ENCODE data around the gene KCNJ9.

KCNJ9 gene

GRCh38 chr1:160066829-160067745 is 14.3 kb upstream of the KCNJ9 start:
- no peak for DNase-seq (ENCODE audit: low read depth, low spot score)

GRCh38 chr1:160068225-160068624 is 13.1 kb upstream of the KCNJ9 start:
- no peak for DNase-seq (ENCODE audit: low read depth, low spot score)

DNA sequence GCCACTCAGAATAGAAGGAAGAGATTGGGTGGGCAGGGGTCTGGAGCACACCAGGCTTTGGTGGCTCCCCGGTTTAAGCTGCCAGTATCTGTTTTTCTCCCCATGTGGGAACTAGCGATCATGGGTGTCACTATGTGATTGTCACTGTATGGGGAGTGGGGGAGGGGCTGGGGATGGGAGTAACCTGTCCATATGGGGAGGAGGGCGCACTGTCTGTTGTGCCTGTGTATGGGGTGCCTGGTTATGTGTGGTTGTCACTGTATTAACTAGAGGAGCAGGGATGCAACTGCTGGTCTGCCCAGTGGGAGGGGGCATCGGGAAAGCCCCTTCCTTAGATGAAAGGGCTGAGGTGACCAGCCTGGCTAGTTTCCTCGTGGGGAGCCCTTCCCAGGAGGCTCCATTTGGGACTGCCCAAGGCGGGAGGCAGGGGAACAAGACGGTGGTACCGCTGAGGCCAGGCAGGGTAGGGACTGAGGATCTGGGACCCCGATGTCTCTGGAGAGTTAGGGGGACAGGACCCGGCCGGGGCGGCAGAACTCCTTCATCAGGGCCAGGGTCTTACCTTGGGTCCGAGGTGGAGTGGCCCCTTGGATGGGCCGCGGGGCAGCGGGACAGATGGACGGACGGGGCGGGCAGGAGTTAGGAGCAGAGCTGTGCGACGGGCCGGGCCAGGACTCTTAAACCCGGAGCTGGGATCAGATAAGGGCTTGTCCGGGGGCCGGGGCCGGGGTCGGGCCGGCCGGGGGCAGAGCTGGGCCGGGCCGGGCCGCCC is 11.7 kb upstream of the KCNJ9 start, which contains the start of gene KCNJ10:
TSS of gene KCNJ10 (minus strand) at position 701 of the 772 bp plus-strand sequence. CDS start 27,628 bp downstream, outside the sequence.
- DNase-seq (ENCODE audit: low read depth, low spot score) = no peak

- DNase-seq (ENCODE audit: low read depth, low spot score) = peak; percentile 71
Observed at GRCh38 chr1:160070243-160071163, 10.8 kb upstream of the KCNJ9 start.

DNA sequence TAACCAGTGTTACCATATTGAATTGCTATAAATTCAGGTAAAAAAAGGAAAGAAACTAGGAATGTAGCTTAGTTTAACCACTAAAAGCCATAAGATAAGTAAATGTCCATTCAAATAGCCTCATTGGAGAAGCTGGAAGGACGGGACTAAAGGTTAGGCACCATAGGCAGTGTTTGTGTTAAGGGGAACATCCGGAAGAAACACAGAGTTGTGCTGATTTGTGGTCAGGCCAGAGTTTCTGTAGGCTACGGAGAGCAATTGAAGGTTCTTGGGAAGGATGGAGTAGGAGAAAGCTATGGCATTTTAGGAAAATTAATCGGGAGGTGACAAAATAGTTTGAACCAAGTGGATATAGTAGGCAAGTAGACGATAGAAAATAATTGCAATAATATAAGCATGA is 10.0 kb upstream of the KCNJ9 start:
- no peak for DNase-seq (ENCODE audit: low read depth, low spot score)

DNA sequence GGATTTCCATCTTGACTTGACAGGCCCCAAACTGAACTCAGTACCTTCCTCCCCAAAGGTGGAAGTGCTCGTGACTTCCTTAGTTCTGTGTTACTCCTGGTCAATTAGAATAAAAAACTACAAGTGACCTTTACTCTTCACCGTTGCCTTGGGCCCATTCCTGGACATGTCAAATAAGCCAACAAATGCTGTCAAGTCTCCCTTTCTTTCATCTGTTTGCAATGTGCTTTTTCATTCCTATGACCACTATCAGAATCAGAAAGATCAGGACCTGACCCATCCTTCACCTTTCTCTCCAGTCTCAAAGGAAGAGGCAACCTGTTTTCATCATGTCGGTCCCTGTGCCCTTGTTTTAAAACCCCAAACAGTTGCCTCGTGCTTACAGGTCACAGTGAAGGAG is 6.5 kb upstream of the KCNJ9 start:
- DNase-seq (ENCODE audit: low read depth, low spot score) = no peak

DNA sequence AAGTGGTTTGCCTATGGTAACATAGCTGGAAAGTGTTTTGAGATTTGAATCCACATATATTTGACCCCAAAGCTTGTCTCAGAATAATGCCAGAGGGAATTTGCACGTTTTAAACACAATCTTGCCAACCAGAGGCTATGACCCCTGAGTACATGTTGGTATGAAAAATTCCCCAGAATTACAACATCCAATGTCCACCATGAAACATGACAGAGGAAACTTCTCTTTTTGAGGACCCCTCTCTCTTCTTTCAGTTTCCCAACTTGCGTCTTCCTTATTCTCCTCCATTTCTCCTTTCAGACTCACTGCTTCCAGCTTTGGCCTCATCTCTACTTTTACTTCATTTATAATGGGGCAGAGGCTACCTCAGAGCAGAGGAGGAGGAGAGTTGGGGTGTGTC is 5.5 kb upstream of the KCNJ9 start:
- DNase-seq (ENCODE audit: low read depth, low spot score) = no peak

DNA sequence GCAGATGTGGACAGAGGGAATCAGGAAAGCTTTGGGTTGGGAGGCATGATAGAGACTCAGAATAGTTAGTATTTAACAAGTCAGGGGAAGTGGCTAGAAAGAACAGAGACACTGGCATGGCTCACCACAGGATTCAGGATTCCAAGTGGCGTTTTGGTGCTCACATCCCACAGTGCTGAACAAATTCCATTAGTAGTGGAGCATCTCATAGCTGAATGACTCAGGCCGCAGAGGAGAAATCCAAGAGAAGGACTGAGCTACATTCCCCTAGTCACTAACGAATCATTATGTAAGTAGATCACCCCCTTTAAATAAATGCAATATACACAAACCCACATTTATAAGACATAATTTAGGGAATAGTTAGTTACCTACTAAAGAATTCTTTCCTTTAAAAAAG is 5.0 kb upstream of the KCNJ9 start:
- no peak for DNase-seq (ENCODE audit: low read depth, low spot score)

DNA sequence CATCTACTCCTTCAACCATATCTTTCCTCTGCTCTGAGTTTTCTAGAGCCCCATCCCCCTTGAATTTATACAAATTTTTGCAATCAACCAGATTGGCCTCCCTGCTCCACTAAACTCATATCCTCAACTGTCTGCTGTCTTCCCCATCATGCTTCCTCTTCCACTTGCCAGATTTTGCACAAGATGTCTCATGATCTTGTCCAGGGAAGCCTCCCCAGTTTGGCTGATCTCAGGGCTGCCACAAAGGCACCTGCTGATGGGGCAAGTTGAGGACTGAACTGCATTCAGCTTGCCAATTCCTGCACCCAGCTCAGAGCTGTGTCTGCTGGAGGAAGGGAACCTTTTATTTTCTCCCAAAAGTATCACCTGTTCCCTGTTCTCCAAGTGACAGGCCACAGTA is 3.9 kb upstream of the KCNJ9 start:
- DNase-seq (ENCODE audit: low read depth, low spot score) = no peak

DNA sequence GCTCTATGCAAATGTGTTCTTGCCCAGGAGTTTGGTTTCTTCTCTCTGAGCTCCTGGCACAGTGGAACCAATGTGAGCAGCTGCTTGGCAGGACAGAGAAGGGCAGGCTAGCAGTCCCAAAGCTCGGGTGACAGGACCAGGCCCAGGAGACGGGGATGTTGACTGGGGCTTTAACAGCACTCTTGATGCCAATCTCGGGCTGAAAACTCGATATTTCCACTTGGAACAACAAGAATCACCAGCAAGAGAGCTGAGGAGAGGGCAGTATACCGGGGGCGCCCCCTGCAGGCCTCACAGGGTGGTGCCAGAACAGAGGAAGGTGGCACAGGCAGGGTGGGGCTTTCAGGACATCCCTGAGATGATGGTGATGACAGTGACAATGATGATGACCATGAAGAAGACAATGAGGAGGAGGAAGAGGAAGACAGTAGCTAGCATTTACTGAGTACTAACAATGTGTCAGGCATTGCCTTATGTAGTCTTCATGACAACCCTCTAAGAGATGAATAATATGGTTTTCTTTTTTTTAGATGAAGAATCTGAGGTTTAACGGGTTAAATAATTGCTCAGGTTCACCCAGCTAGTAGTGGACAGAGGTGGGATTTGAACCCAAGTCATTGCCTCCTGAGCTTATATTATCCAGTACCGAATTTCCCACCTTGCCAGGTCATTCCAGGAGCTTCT is 2.7 kb upstream of the KCNJ9 start:
- DNase-seq (ENCODE audit: low read depth, low spot score) = no peak

GRCh38 chr1:160079448-160079847 is 1.9 kb upstream of the KCNJ9 start:
- no peak for DNase-seq (ENCODE audit: low read depth, low spot score)

- DNase-seq (ENCODE audit: low read depth, low spot score) = no peak
Observed at GRCh38 chr1:160080381-160081100, 797 bp upstream of the KCNJ9 start.

DNA sequence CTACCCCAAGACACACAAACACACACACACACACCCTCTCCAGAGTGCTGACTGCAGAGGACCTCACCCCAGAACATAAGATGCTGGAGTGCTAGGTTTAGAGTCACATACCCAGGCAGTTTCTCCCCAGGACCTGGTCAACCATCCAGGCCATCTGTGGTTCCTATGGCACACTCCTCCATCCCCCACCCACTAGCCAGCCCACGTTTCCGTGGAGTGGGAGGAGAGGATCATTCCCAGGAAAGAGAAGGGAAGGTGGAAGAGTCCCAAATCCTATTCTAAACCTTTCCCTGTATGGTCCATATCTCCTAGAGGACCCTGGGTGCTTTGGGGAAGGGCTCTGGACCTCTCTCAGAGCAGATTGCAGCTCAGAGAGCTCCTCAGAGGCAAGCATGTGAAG is 1.1 kb downstream of the KCNJ9 start:
- DNase-seq (ENCODE audit: low read depth, low spot score) = no peak

- no peak for DNase-seq (ENCODE audit: low read depth, low spot score)
Observed at GRCh38 chr1:160082926-160083325, 1.6 kb downstream of the KCNJ9 start.

GRCh38 chr1:160083968-160084770 is 2.8 kb downstream of the KCNJ9 start:
- peak; percentile 51 for DNase-seq (ENCODE audit: low read depth, low spot score)

DNA sequence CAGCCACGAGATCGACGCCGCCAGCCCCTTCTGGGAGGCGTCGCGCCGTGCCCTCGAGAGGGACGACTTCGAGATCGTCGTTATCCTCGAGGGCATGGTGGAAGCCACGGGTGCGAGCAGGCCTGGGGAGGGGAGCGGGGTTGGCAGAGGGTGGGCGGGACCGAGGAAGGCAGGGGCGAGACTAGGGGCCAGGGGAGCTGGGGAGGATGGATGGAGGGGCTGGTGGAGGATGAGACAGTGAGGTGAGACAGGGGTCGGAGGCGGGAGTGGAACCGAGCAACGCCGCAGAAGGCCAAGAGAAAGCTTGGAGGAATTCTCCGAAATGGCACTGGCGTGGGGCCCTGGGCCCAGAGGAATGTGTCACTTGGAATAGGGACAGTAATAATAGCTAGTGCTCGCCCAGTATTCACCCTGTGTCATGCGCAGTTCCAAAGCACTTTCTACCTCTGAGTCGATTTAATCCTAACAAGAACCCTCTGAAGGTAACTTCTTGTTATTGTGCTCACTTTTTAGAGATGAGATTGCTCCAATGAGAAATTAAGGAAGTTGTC is 3.5 kb downstream of the KCNJ9 start:
- no peak for DNase-seq (ENCODE audit: low read depth, low spot score)

DNA sequence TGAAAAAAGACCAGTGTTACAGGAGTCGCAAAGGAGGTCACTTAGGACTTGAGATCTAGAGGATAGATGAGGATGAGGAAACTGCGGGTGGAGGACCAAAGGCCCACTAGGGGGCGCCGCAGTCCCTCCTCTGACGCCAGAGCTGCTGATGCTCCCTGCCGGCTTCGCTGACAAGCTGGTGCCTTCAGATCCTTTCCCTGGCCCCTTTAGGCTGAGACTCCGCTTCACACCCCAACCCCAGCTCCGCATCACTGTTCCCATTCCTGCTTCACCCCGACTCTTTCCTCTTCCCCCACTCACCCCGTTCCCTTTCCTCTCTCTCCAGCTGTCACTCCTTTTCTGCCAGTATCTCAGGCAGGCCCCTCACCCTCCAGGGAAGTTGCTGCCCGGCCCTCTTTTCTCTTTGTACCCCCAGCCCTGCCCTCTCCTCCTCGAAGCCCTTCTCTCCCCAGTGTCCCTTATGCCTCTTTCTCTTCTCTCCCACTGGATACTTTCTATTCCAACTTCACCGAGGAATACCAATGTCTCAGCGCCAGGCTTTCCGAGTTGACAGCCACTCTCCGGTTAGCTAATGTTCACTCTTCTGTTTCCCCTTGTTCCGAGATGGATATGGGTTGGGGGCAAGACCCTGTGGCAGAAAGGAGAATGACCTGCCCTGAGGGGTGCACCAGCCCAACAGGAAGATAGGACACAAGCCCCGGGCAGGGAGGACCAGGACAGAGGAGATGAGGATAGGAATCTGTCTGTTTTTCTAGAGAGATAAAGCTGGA is 4.5 kb downstream of the KCNJ9 start:
- DNase-seq (ENCODE audit: low read depth, low spot score) = peak; percentile 55

- no peak for DNase-seq (ENCODE audit: low read depth, low spot score)
Observed at GRCh38 chr1:160086456-160086892, 5.1 kb downstream of the KCNJ9 start.

Measured in activated naive CD8-positive, alpha-beta T cell treated with anti-CD3 and anti-CD28 coated beads, Interleukin-2, amount 50 U/mL, for 16 hours (primary cell).